ENCODE data around the gene WWC2.

DNA sequence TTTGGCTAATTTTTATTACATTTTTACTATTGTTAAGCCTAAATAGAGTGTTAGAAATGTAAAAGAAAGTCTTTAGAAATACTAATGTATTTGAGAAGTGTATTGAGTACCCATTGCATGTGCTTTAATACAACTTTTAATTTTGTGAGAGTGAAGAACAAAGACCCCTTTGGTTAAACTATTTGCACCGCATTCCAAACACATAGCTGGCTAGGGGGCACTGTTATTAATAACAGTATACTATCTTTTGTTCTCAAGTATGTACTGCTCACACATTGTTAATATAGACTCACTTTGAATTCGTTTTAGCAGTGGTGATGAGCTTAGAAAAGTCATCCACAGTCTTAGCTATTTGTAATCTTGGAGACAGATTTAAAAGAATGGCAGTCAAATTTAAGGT, 114.9 kb downstream of the WWC2 start:
- TF ChIP-seq, protein P1, sequence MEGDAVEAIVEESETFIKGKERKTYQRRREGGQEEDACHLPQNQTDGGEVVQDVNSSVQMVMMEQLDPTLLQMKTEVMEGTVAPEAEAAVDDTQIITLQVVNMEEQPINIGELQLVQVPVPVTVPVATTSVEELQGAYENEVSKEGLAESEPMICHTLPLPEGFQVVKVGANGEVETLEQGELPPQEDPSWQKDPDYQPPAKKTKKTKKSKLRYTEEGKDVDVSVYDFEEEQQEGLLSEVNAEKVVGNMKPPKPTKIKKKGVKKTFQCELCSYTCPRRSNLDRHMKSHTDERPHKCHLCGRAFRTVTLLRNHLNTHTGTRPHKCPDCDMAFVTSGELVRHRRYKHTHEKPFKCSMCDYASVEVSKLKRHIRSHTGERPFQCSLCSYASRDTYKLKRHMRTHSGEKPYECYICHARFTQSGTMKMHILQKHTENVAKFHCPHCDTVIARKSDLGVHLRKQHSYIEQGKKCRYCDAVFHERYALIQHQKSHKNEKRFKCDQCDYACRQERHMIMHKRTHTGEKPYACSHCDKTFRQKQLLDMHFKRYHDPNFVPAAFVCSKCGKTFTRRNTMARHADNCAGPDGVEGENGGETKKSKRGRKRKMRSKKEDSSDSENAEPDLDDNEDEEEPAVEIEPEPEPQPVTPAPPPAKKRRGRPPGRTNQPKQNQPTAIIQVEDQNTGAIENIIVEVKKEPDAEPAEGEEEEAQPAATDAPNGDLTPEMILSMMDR (IDR thresholded peaks at IDR 0.05), result no peak
- TF ChIP-seq POLR2A (IDR thresholded peaks at IDR 0.05), result no peak

Data from esophagus squamous epithelium (tissue), 4 donors.